Duodenal mucosa (tissue), 2 donors: ENCODE measurements around the gene SVIL.
"Not testable (repeated sequence)": the region's sequence is repeated elsewhere in the genome, so short reads cannot be mapped to it uniquely, and the experiment has no call there.

Experiments
- H3K27ac ChIP-seq: one replicate; pipeline ENCODE4 v1.7.0; 2013; ENCODE audit warnings: low read depth, low read length
- H3K27me3 ChIP-seq, 2 donors: one replicate each; pipeline ENCODE4 v1.7.0; 2013; ENCODE audit warnings: low read length in 2 of 2, control low read depth in 1 of 2; ENCODE audit not compliant: insufficient read depth in 2 of 2, control insufficient read depth in 1 of 2
- H3K36me3 ChIP-seq, 2 donors: one replicate each; pipeline ENCODE4 v1.7.0; 2013; ENCODE audit warnings: low read length in 2 of 2, control low read depth in 1 of 2; ENCODE audit not compliant: insufficient read depth in 2 of 2, control insufficient read depth in 1 of 2
- H3K4me1 ChIP-seq, 2 donors: one replicate each; pipeline ENCODE4 v1.7.0; 2013; ENCODE audit warnings: low read length in 2 of 2, control low read depth in 1 of 2; ENCODE audit not compliant: insufficient read depth in 2 of 2, control insufficient read depth in 1 of 2
- H3K4me3 ChIP-seq, 2 donors: one replicate each; pipeline ENCODE4 v1.7.0; 2013; ENCODE audit warnings: low read length in 2 of 2, low read depth in 1 of 2
- H3K9ac ChIP-seq, 2 donors: one replicate each; pipeline ENCODE4 v1.7.0; 2013; ENCODE audit warnings: low read length in 2 of 2, low read depth in 1 of 2
- H3K9me3 ChIP-seq, 2 donors: one replicate each; pipeline ENCODE4 v1.7.0; 2013; ENCODE audit warnings: low read length in 2 of 2, control low read depth in 1 of 2; ENCODE audit not compliant: control insufficient read depth in 1 of 2

SVIL gene

GRCh38 chr10:29579455-29579970, 55.3 kb downstream of the SVIL start:
- Histone ChIP-seq H3K4me1 (no peaks in the 10 kb centered on the region), H3K9ac (no peak overlapping the region), H3K36me3 (no peaks in the 10 kb centered on the region)

GRCh38 chr10:29578457-29578856, 56.3 kb downstream of the SVIL start:
- no peak overlapping the region for H3K9ac ChIP-seq
- no peaks in the 10 kb centered on the region for H3K4me1 ChIP-seq
- no peak overlapping the region for H3K27ac ChIP-seq
- H3K9me3 ChIP-seq: no peaks in the 10 kb centered on the region
- H3K27me3 ChIP-seq: no peaks in the 10 kb centered on the region
- H3K36me3 ChIP-seq: no peaks in the 10 kb centered on the region
- no peak overlapping the region for H3K4me3 ChIP-seq

More at GRCh38 chr10:29579455-29579970, 55.3 kb downstream of the SVIL start:
- Histone ChIP-seq H3K27ac (no peak overlapping the region), H3K4me3 (no peak overlapping the region), H3K9me3 (no peaks in the 10 kb centered on the region), H3K27me3 (no peaks in the 10 kb centered on the region)

GRCh38 chr10:29576681-29577080, 58.1 kb downstream of the SVIL start:
- no peaks in the 10 kb centered on the region for H3K36me3 ChIP-seq
- no peaks in the 10 kb centered on the region for H3K4me1 ChIP-seq
- H3K9ac ChIP-seq: no peak overlapping the region

GRCh38 chr10:29575098-29575455, 59.7 kb downstream of the SVIL start:
- no peak overlapping the region for H3K4me3 ChIP-seq
- no peak overlapping the region for H3K27ac ChIP-seq

More at GRCh38 chr10:29576681-29577080, 58.1 kb downstream of the SVIL start:
- Histone ChIP-seq H3K4me3 (no peak overlapping the region), H3K9me3 (no peaks in the 10 kb centered on the region), H3K27ac (no peak overlapping the region), H3K27me3 (no peaks in the 10 kb centered on the region)

GRCh38 chr10:29574212-29575097, 60.3 kb downstream of the SVIL start:
- not testable (repeated sequence) for H3K27ac ChIP-seq, H3K4me3 ChIP-seq, H3K9me3 ChIP-seq, H3K36me3 ChIP-seq, H3K9ac ChIP-seq, H3K4me1 ChIP-seq, H3K27me3 ChIP-seq

More at GRCh38 chr10:29575098-29575455, 59.7 kb downstream of the SVIL start:
- H3K9me3 ChIP-seq: no peaks in the 10 kb centered on the region
- no peaks in the 10 kb centered on the region for H3K36me3 ChIP-seq
- no peaks in the 10 kb centered on the region for H3K27me3 ChIP-seq
- no peaks in the 10 kb centered on the region for H3K4me1 ChIP-seq
- no peak overlapping the region for H3K9ac ChIP-seq

GRCh38 chr10:29570248-29570647, 64.5 kb downstream of the SVIL start:
- H3K9me3 ChIP-seq, H3K27ac ChIP-seq, H3K9ac ChIP-seq, H3K27me3 ChIP-seq, H3K36me3 ChIP-seq, H3K4me3 ChIP-seq, H3K4me1 ChIP-seq: not testable (repeated sequence)

- no peaks in the 10 kb centered on the region for H3K36me3 ChIP-seq
- H3K27me3 ChIP-seq: no peaks in the 10 kb centered on the region
- H3K9ac ChIP-seq: no peak overlapping the region
- no peak overlapping the region for H3K4me3 ChIP-seq
- no peak overlapping the region for H3K27ac ChIP-seq
- no peaks in the 10 kb centered on the region for H3K4me1 ChIP-seq
- H3K9me3 ChIP-seq: no peaks in the 10 kb centered on the region
Observed at GRCh38 chr10:29569795-29570194, 65.0 kb downstream of the SVIL start.

GRCh38 chr10:29567003-29567402, 67.8 kb downstream of the SVIL start:
- Histone ChIP-seq H3K4me1 (no peaks in the 10 kb centered on the region), H3K4me3 (no peak overlapping the region), H3K27me3 (no peaks in the 10 kb centered on the region), H3K9ac (no peak overlapping the region), H3K36me3 (no peaks in the 10 kb centered on the region), H3K9me3 (no peaks in the 10 kb centered on the region), H3K27ac (no peak overlapping the region)

- H3K27ac ChIP-seq, H3K27me3 ChIP-seq, H3K4me3 ChIP-seq, H3K4me1 ChIP-seq, H3K9me3 ChIP-seq, H3K36me3 ChIP-seq, H3K9ac ChIP-seq: not testable (repeated sequence)
Observed at GRCh38 chr10:29566209-29566608, 68.6 kb downstream of the SVIL start.

- H3K4me1 ChIP-seq: no peaks in the 10 kb centered on the region
Observed at GRCh38 chr10:29563420-29564035, 71.2 kb downstream of the SVIL start.

More at GRCh38 chr10:29563420-29564035, 71.2 kb downstream of the SVIL start:
- H3K27me3 ChIP-seq: no peaks in the 10 kb centered on the region
- no peak overlapping the region for H3K27ac ChIP-seq
- H3K4me3 ChIP-seq: no peak overlapping the region
- H3K36me3 ChIP-seq: no peaks in the 10 kb centered on the region
- H3K9me3 ChIP-seq: no peaks in the 10 kb centered on the region
- no peak overlapping the region for H3K9ac ChIP-seq
